MM.1S (cell line): Measurements from ENCODE around the gene SDK1.

Source experiments
- DNase-seq: peaks from one replicate; pipeline ENCODE4 v3.0.0-alpha.2; 2015
- H2AFZ ChIP-seq: fragments of 300-600 bp; sonication (generic); 2 replicates; pipeline ENCODE4 v1.6.0; 2016; ENCODE audit warnings: antibody characterized with exemption, low read length
- H3F3A ChIP-seq: fragments of 300-600 bp; sonication (generic); 2 replicates; pipeline ENCODE4 v1.6.1; 2016; ENCODE audit warnings: mild to moderate bottlenecking, antibody characterized with exemption, low read length, moderate library complexity, mixed read lengths; ENCODE audit not compliant: insufficient read depth
- H3K27ac ChIP-seq: fragments of 300-600 bp; sonication (generic); 2 replicates; pipeline ENCODE4 v1.5.1; 2016; ENCODE audit warnings: mild to moderate bottlenecking, low read length
- H3K27me3 ChIP-seq: fragments of 300-600 bp; sonication (generic); replicated peaks from 2 replicates; pipeline ENCODE4 v1.6.0; 2016; ENCODE audit warnings: low read length; ENCODE audit not compliant: insufficient read depth
- H3K36me3 ChIP-seq: fragments of 300-600 bp; sonication (generic); replicated peaks from 2 replicates; pipeline ENCODE4 v1.6.1; 2016; ENCODE audit warnings: mild to moderate bottlenecking, low read length, mixed read lengths; ENCODE audit not compliant: insufficient read depth
- H3K4me1 ChIP-seq: fragments of 300-600 bp; sonication (generic); 2 replicates; pipeline ENCODE4 v1.6.1; 2016; ENCODE audit warnings: low read length, mixed read lengths
- H3K4me2 ChIP-seq: fragments of 300-600 bp; sonication (generic); 2 replicates; pipeline ENCODE4 v1.6.0; 2016; ENCODE audit warnings: low read depth, low read length
- H3K4me3 ChIP-seq: fragments of 300-600 bp; sonication (generic); 2 replicates; pipeline ENCODE4 v1.5.1; 2016; ENCODE audit warnings: low read length, mixed read lengths
- H3K79me2 ChIP-seq: fragments of 300-600 bp; sonication (generic); 2 replicates; pipeline ENCODE4 v1.6.1; 2016; ENCODE audit warnings: mixed run types, low read length, mixed read lengths
- H3K9ac ChIP-seq: fragments of 300-600 bp; sonication (generic); 2 replicates; pipeline ENCODE4 v1.6.1; 2016; ENCODE audit warnings: low read length, mixed read lengths
- H3K9me2 ChIP-seq: fragments of 300-600 bp; sonication (generic); replicated peaks from 2 replicates; pipeline ENCODE4 v1.6.1; 2016; ENCODE audit warnings: mild to moderate bottlenecking, low read length, mixed read lengths; ENCODE audit not compliant: insufficient read depth
- H3K9me3 ChIP-seq: fragments of 300-600 bp; sonication (generic); replicated peaks from 2 replicates; pipeline ENCODE4 v1.6.1; 2016; ENCODE audit warnings: mild to moderate bottlenecking, low read length, mixed read lengths; ENCODE audit not compliant: insufficient read depth
- H4K20me1 ChIP-seq: fragments of 300-600 bp; sonication (generic); 2 replicates; pipeline ENCODE4 v1.6.1; 2016; ENCODE audit warnings: mild to moderate bottlenecking, low read length, moderate library complexity, mixed read lengths; ENCODE audit not compliant: insufficient read depth
- EZH2 ChIP-seq: fragments of 300-600 bp; sonication (generic); optimal IDR thresholded peaks from 2 replicates; pipeline ENCODE3; 2017; ENCODE audit warnings: low read depth, mild to moderate bottlenecking, antibody characterized with exemption, low read length, mixed read lengths
- EZH2phosphoT487 ChIP-seq: fragments of 300-600 bp; sonication (generic); IDR thresholded peaks from 2 replicates; pipeline ENCODE4 v1.6.1; 2018; ENCODE audit warnings: antibody characterized with exemption, low read length
- TF ChIP-seq, protein P1 (sequence below): fragments of 300-600 bp; sonication (generic); IDR thresholded peaks from 2 replicates; pipeline ENCODE4 v1.5.1; 2016; ENCODE audit warnings: antibody characterized with exemption, low read length, mixed read lengths

SDK1 gene

DNA sequence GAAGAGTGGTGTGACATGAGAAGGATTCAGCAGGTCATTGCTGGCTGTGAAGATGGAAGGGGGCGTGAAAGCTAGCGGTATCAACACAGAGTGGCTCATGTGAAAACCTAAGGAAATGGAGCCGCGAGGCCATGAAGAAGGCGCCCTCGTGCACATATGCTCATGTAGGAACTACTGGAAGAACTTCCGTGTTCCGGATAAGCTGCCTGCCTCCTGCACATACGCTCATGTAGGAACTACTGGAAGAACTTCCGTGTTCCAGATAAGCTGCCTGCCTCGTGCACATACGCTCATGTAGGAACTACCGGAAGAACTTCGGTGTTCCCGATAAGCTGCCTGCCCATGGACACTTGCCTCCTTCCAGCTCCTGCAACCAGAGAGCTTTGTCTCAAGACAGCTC lies 179.1 kb downstream of the SDK1 start:
- H3F3A ChIP-seq: no peaks in the 10 kb centered on the region
- H3K27ac ChIP-seq: no peak overlapping the region
- no peak overlapping the region for H3K4me2 ChIP-seq
- H3K9me3 ChIP-seq: no peaks in the 10 kb centered on the region
- H3K36me3 ChIP-seq: no peaks in the 10 kb centered on the region
- no peak overlapping the region for H3K9ac ChIP-seq
- no peaks in the 10 kb centered on the region for H3K4me1 ChIP-seq
- no peaks in the 10 kb centered on the region for H4K20me1 ChIP-seq
- TF ChIP-seq EZH2 (no peak), EZH2phosphoT487 (no peak)
- TF ChIP-seq, protein P1, sequence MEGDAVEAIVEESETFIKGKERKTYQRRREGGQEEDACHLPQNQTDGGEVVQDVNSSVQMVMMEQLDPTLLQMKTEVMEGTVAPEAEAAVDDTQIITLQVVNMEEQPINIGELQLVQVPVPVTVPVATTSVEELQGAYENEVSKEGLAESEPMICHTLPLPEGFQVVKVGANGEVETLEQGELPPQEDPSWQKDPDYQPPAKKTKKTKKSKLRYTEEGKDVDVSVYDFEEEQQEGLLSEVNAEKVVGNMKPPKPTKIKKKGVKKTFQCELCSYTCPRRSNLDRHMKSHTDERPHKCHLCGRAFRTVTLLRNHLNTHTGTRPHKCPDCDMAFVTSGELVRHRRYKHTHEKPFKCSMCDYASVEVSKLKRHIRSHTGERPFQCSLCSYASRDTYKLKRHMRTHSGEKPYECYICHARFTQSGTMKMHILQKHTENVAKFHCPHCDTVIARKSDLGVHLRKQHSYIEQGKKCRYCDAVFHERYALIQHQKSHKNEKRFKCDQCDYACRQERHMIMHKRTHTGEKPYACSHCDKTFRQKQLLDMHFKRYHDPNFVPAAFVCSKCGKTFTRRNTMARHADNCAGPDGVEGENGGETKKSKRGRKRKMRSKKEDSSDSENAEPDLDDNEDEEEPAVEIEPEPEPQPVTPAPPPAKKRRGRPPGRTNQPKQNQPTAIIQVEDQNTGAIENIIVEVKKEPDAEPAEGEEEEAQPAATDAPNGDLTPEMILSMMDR: no peak
- no peak for DNase-seq
- H3K79me2 ChIP-seq: no peaks in the 10 kb centered on the region
- no peak overlapping the region for H2AFZ ChIP-seq
- H3K9me2 ChIP-seq: no peaks in the 10 kb centered on the region
- no peak overlapping the region for H3K4me3 ChIP-seq
- H3K27me3 ChIP-seq: no peaks in the 10 kb centered on the region

DNA sequence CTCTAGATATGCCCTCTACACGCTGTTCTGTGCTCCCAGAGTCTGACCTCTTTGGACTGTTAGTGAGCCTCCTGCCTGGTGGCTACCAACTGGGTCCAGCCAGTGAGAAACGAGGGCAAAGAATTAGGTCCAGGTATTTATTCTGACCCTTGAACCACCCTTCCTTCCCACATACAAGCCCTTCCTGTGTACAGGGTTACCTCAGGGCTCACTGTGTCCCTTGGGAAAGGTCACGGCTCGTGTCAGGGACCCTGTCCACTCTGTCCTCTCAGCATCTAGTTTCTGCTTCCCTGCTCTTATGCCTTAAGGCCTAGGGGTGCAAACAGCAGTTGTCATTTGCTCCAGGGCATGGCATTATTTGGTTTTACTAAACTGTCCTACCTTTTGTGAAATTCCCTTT lies 180.4 kb downstream of the SDK1 start:
- no peak for TF ChIP-seq EZH2
- Histone ChIP-seq H3F3A (no peaks in the 10 kb centered on the region), H3K4me1 (no peaks in the 10 kb centered on the region), H4K20me1 (no peaks in the 10 kb centered on the region), H3K27ac (no peak overlapping the region), H3K4me3 (no peak overlapping the region), H3K79me2 (no peaks in the 10 kb centered on the region), H3K27me3 (no peaks in the 10 kb centered on the region), H2AFZ (no peak overlapping the region), H3K9ac (no peak overlapping the region), H3K9me3 (no peaks in the 10 kb centered on the region), H3K4me2 (no peak overlapping the region), H3K36me3 (no peaks in the 10 kb centered on the region), H3K9me2 (no peaks in the 10 kb centered on the region)
- no peak for DNase-seq

- Histone ChIP-seq H3K9ac (no peak overlapping the region), H3F3A (no peaks in the 10 kb centered on the region), H3K27ac (no peak overlapping the region), H3K4me1 (no peaks in the 10 kb centered on the region), H3K27me3 (no peaks in the 10 kb centered on the region), H3K9me3 (no peaks in the 10 kb centered on the region), H3K4me3 (no peak overlapping the region), H4K20me1 (no peaks in the 10 kb centered on the region), H2AFZ (no peak overlapping the region), H3K36me3 (no peaks in the 10 kb centered on the region), H3K9me2 (no peaks in the 10 kb centered on the region), H3K4me2 (no peak overlapping the region), H3K79me2 (no peaks in the 10 kb centered on the region)
- TF ChIP-seq, protein P1: peak; percentile 30; the same call in 1 of the 2 replicates
- no peak for TF ChIP-seq EZH2
- no peak for DNase-seq
These were observed 181.3 kb downstream of the SDK1 start for GRCh38 chr7:3482147-3482921.

DNA sequence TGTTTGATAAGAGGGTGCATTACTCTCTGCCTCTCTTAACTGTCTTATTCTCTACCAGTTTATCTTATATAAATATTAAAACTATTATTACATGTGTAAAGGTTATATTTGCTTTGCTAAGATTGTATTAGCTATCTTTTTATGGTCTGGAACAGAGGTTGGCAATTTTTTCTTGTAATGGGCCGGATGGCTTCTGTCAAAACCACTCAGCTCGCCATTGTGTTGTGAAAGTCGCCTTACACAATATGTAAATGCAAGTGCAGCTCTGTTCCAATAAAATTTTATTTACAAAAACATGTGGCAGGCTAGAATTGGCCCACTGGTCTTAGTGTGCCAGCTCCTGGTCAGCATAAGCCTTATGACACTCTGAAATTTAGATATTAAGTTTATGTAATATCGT lies 185.8 kb downstream of the SDK1 start:
- H4K20me1 ChIP-seq: no peaks in the 10 kb centered on the region
- TF ChIP-seq EZH2 (no peak), EZH2phosphoT487 (no peak)
- TF ChIP-seq, protein P1: no peak
- no peak overlapping the region for H3K9ac ChIP-seq
- no peak overlapping the region for H3K27ac ChIP-seq
- H3K79me2 ChIP-seq: no peaks in the 10 kb centered on the region
- H3K9me3 ChIP-seq: no peaks in the 10 kb centered on the region
- no peak for DNase-seq
- H3K27me3 ChIP-seq: no peaks in the 10 kb centered on the region
- H3K4me3 ChIP-seq: no peak overlapping the region
- H3K9me2 ChIP-seq: no peaks in the 10 kb centered on the region
- no peaks in the 10 kb centered on the region for H3F3A ChIP-seq
- H2AFZ ChIP-seq: no peak overlapping the region
- no peaks in the 10 kb centered on the region for H3K4me1 ChIP-seq
- H3K36me3 ChIP-seq: no peaks in the 10 kb centered on the region
- no peak overlapping the region for H3K4me2 ChIP-seq
